Uterus (tissue), 4 donors: ENCODE results near the gene CDH8. TPM values are rescaled to one million over a fixed set of nuclear protein-coding genes. Genes with fewer than 3 reads are reported as not detected.

ENCODE experiments used
- DNase-seq, 2 donors: peaks; one replicate each; pipeline ENCODE4 v3.0.0-alpha.2; 2019 to 2020
- H3K27ac ChIP-seq, 2 donors: fragments of 200-600 bp; sonication (generic); 1 replicate in 1 of 2; 2 replicates in 1 of 2; pipeline ENCODE4 v1.5.1; 2016 to 2018
- H3K27me3 ChIP-seq, 2 donors: fragments of 200-600 bp; sonication (generic); one replicate each; pipeline ENCODE4 v1.5.1; 2018 to 2019; ENCODE audit warnings: control low read depth in 1 of 2
- H3K36me3 ChIP-seq, 2 donors: fragments of 200-600 bp; sonication (generic); one replicate each; pipeline ENCODE4 v1.5.1; 2019; ENCODE audit warnings: control low read depth in 1 of 2
- H3K4me1 ChIP-seq, 2 donors: fragments of 200-600 bp; sonication (generic); one replicate each; pipeline ENCODE4 v1.5.1; 2018 to 2019; ENCODE audit warnings: control low read depth in 1 of 2
- H3K4me3 ChIP-seq, 2 donors: fragments of 200-600 bp; sonication (generic); 1 replicate in 1 of 2; 2 replicates in 1 of 2; pipeline ENCODE4 v1.5.1; 2018 to 2019; ENCODE audit warnings: mild to moderate bottlenecking in 1 of 2
- H3K9me3 ChIP-seq, 2 donors: fragments of 200-600 bp; sonication (generic); one replicate each; pipeline ENCODE4 v1.5.1; 2019; ENCODE audit warnings: control low read depth in 1 of 2
- POLR2A ChIP-seq, 2 donors: fragments of 450-650 bp; IDR thresholded peaks; one replicate each; pipeline ENCODE4 v1.6.1; 2016; ENCODE audit warnings: antibody characterized with exemption in 2 of 2, mild to moderate bottlenecking in 1 of 2, moderate library complexity in 1 of 2
- intact Hi-C: fragments of 100-400 bp; cut with DNase I; formaldehyde crosslinking; loops from one replicate; pipeline ENCODE4 v1.15.1; 2023; ENCODE audit warnings: low total_unique reads
- total RNA-seq, 4 donors: library from RNA; depleted of rRNA in 3 of 4; stranded (reverse); fragments of >200 nt in 3 of 4; gene quantifications; one replicate each; pipeline versions ENCODE4 v1.1.0 to v1.2.4, GENCODE V29; 2014 to 2023
- TF ChIP-seq, protein P1 (sequence below), 4 experiments: fragments of 200-600 bp in 2 of 4; fragments of 450-650 bp in 2 of 4; sonication (generic) in 2 of 4; IDR thresholded peaks; one replicate each; pipeline ENCODE4 v1.5.1; 2016 to 2019; ENCODE audit warnings: antibody characterized with exemption in 4 of 4, mild to moderate bottlenecking in 2 of 4, moderate library complexity in 1 of 4
- donor health status: DM: yes; HTN: yes; CAD: no.

Gene CDH8
- total RNA-seq, 4 donors from 2014 or later, result 2.0 to 6.0 TPM; not detected in 2

DNA sequence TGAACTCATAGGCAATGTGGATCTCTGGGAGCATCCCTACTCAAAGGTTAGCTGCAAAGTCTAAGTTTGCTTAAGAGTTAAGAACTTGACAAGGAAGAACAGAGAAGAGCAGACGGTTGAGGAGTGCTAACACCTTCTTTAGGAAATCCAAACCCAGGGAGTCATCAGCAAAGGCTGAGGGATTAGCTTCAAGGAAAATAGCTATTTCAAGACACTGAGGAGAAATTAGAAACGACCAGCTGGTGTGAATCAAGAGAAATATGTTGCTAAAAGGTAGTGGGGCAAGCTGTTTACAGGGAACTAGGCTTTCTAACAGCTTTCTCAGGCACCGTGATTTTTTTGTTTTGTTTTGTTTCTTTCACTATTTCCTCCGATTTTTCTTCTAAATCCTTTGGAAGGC lies 90.7 kb downstream of the CDH8 start:
- intact Hi-C loops, result no loop called here
- no peak for TF ChIP-seq POLR2A (IDR thresholded peaks at IDR 0.05)
- TF ChIP-seq, protein P1, sequence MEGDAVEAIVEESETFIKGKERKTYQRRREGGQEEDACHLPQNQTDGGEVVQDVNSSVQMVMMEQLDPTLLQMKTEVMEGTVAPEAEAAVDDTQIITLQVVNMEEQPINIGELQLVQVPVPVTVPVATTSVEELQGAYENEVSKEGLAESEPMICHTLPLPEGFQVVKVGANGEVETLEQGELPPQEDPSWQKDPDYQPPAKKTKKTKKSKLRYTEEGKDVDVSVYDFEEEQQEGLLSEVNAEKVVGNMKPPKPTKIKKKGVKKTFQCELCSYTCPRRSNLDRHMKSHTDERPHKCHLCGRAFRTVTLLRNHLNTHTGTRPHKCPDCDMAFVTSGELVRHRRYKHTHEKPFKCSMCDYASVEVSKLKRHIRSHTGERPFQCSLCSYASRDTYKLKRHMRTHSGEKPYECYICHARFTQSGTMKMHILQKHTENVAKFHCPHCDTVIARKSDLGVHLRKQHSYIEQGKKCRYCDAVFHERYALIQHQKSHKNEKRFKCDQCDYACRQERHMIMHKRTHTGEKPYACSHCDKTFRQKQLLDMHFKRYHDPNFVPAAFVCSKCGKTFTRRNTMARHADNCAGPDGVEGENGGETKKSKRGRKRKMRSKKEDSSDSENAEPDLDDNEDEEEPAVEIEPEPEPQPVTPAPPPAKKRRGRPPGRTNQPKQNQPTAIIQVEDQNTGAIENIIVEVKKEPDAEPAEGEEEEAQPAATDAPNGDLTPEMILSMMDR (IDR thresholded peaks at IDR 0.05), result no peak
- no peaks in the 10 kb centered on the region for H3K4me1 ChIP-seq
- no peaks in the 10 kb centered on the region for H3K36me3 ChIP-seq
- no peak overlapping the region for H3K4me3 ChIP-seq
- no peak overlapping the region for H3K27ac ChIP-seq
- H3K27me3 ChIP-seq, result no peaks in the 10 kb centered on the region
- H3K9me3 ChIP-seq, result no peaks in the 10 kb centered on the region
- no peak for DNase-seq

DNA sequence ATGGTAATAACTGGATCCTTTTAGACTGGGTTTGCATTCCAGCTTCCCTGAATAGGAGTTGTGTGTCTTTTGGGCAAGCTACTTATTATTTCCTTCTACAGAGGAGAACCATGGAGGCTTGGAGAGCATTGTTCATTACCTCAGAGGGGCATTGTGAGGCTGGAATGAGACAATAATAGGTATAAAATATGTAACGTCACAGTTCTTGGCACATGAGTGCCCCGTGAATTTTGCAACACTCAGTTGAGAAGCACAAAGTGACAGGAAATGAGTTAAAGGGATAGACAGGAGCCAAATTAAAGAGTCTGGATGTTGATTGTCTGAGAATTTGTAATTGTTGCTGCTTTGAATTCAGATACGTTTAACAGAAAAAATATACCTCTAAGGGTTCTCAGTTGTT lies 92.2 kb downstream of the CDH8 start:
- Histone ChIP-seq H3K9me3 (no peaks in the 10 kb centered on the region), H3K4me1 (no peaks in the 10 kb centered on the region), H3K27ac (no peak overlapping the region), H3K4me3 (no peak overlapping the region), H3K36me3 (no peaks in the 10 kb centered on the region), H3K27me3 (no peaks in the 10 kb centered on the region)
- DNase-seq, result no peak
- TF ChIP-seq POLR2A (IDR thresholded peaks at IDR 0.05), result no peak
- intact Hi-C loops, result no loop called here

DNA sequence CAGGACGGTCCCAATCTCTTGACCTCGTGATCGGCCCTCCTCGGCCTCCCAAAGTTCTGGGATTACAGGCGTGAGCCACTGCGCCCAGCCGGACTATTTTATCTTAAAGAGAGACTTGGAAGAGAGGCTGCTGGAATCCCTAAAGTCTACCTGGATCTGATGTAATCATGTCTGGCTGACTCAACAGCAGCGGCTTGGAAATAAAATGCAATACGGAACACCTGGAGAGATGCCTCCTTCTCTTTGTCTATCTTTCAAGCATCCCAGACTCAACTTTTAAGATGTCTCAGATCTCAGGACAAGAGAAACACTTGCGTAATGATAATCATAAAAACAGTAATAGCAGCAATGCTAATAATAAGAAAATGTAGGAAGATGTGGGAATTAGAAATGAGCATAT lies 95.6 kb downstream of the CDH8 start:
- H3K4me1 ChIP-seq, result no peaks in the 10 kb centered on the region
- no peak for DNase-seq
- intact Hi-C loops, result no loop called here
- no peaks in the 10 kb centered on the region for H3K27me3 ChIP-seq
- TF ChIP-seq POLR2A (IDR thresholded peaks at IDR 0.05), result no peak
- TF ChIP-seq, protein P1 (IDR thresholded peaks at IDR 0.05), result no peak
- no peaks in the 10 kb centered on the region for H3K36me3 ChIP-seq
- H3K9me3 ChIP-seq, result no peaks in the 10 kb centered on the region
- H3K27ac ChIP-seq, result no peak overlapping the region
- no peak overlapping the region for H3K4me3 ChIP-seq

- Histone ChIP-seq H3K9me3 (no peaks in the 10 kb centered on the region), H3K4me1 (no peaks in the 10 kb centered on the region), H3K27ac (no peak overlapping the region), H3K36me3 (no peaks in the 10 kb centered on the region), H3K4me3 (no peak overlapping the region), H3K27me3 (no peaks in the 10 kb centered on the region)
- no peak for DNase-seq
- no peak for TF ChIP-seq POLR2A (IDR thresholded peaks at IDR 0.05)
- TF ChIP-seq, protein P1 (IDR thresholded peaks at IDR 0.05), result no peak
- intact Hi-C loops, result no loop called here
Observed at GRCh38 chr16:61937646-61938045, 98.6 kb downstream of the CDH8 start.

- intact Hi-C loops, result no loop called here
- Histone ChIP-seq H3K4me3 (no peak overlapping the region), H3K27ac (no peak overlapping the region), H3K9me3 (no peaks in the 10 kb centered on the region), H3K36me3 (no peaks in the 10 kb centered on the region), H3K27me3 (no peaks in the 10 kb centered on the region), H3K4me1 (no peaks in the 10 kb centered on the region)
- no peak for DNase-seq
- TF ChIP-seq POLR2A (IDR thresholded peaks at IDR 0.05), result no peak
- TF ChIP-seq, protein P1 (IDR thresholded peaks at IDR 0.05), result no peak
Observed at GRCh38 chr16:61936522-61936921, 99.7 kb downstream of the CDH8 start.

GRCh38 chr16:61934601-61935000 lies 101.6 kb downstream of the CDH8 start:
- intact Hi-C loops, result no loop called here
- TF ChIP-seq, protein P1 (IDR thresholded peaks at IDR 0.05), result no peak
- TF ChIP-seq POLR2A (IDR thresholded peaks at IDR 0.05), result no peak

More at GRCh38 chr16:61934601-61935000, 101.6 kb downstream of the CDH8 start:
- Histone ChIP-seq H3K27me3 (no peaks in the 10 kb centered on the region), H3K4me1 (no peaks in the 10 kb centered on the region), H3K36me3 (no peaks in the 10 kb centered on the region), H3K4me3 (no peak overlapping the region), H3K9me3 (no peaks in the 10 kb centered on the region), H3K27ac (no peak overlapping the region)
- DNase-seq, result no peak
